Transverse colon (tissue), 4 donors: Measurements from ENCODE around the gene PTPRD.

Experiments used
- CTCF ChIP-seq, 5 experiments: fragments of 200-600 bp in 3 of 5; fragments of 450-650 bp in 2 of 5; sonication (generic) in 3 of 5; IDR thresholded peaks; 1 replicate in 2 of 5; 2 replicates in 3 of 5; pipeline ENCODE4 v1.5.1; 2016 to 2017; ENCODE audit warnings: antibody characterized with exemption in 5 of 5, inconsistent platforms in 3 of 5, mild to moderate bottlenecking in 2 of 5, moderate library complexity in 1 of 5
- EP300 ChIP-seq: sonication (generic); formaldehyde crosslinking; IDR thresholded peaks from one replicate; pipeline ENCODE4 v1.6.1; 2017; ENCODE audit warnings: antibody characterized with exemption, low read depth
- POLR2A ChIP-seq: fragments of 450-650 bp; IDR thresholded peaks from one replicate; pipeline ENCODE4 v1.6.1; 2016; ENCODE audit warnings: antibody characterized with exemption, mild to moderate bottlenecking, moderate library complexity
- POLR2AphosphoS5 ChIP-seq, 3 donors: sonication (generic); formaldehyde crosslinking; IDR thresholded peaks; one replicate each; pipeline ENCODE4 v1.6.1; 2016; ENCODE audit warnings: antibody characterized with exemption in 3 of 3

GRCh38 chr9:9938432-9938831, 674.4 kb downstream of the PTPRD start:
- no peak for TF ChIP-seq CTCF (IDR thresholded peaks at IDR 0.05)
- TF ChIP-seq POLR2A: no peak
- TF ChIP-seq EP300: no peak
- no peak for TF ChIP-seq POLR2AphosphoS5 (IDR thresholded peaks at IDR 0.05)
